HCT116 (cell line): Measurements from ENCODE around the gene NABP1. TPM values are rescaled to one million over a fixed set of nuclear protein-coding genes. Genes with fewer than 3 reads are reported as not detected.

ENCODE experiments used
- ATAC-seq: fragments of 200-7000 bp; cut with Tn5 transposase; 2 replicates; pipeline ENCODE4 v1.9.1; 2020; ENCODE audit warnings: mild to moderate bottlenecking, moderate library complexity
- BruUV-seq: library from RNA; stranded (reverse); fragments of 400-500 nt; replicated peaks from 2 replicates; lab custom pipeline; 2021; lab: Mats Ljungman, UMichigan
- CTCF ChIA-PET: fragments of 300-600 bp; sonication (Branson Sonifier 250); formaldehyde crosslinking; loops from one replicate; lab custom pipeline; 2021; ENCODE audit warnings: antibody characterized with exemption; lab: Charles Lee
- POLR2A ChIA-PET: fragments of 300-600, 350-600 bp; sonication (Branson Sonifier 250); formaldehyde crosslinking; loops from one replicate; lab custom pipeline; 2021; ENCODE audit warnings: antibody characterized with exemption; lab: Charles Lee
- RAD21 ChIA-PET, 2 experiments: fragments of 300-600 bp; sonication (Branson Sonifier 250); formaldehyde crosslinking; loops; one replicate each; lab custom pipeline; 2023; ENCODE audit warnings: low total read pairs in 2 of 2; ENCODE audit not compliant: uncharacterized antibody in 2 of 2, unreplicated experiment in 2 of 2, low non-redundant PET in 1 of 2; lab: Charles Lee
- DNase-seq: peaks from one replicate; pipeline ENCODE4 v3.0.0-alpha.2; 2010; ENCODE audit warnings: low read depth, low spot score
- H2AFZ ChIP-seq: fragments of 200-600 bp; shearing (Covaris generic), sonication (generic); 2 replicates; pipeline ENCODE4 v1.6.1; 2017; ENCODE audit warnings: low read depth, mixed run types, mixed read lengths, antibody characterized with exemption, low read length; ENCODE audit not compliant: poor library complexity, severe bottlenecking
- H3K27ac ChIP-seq: 2 replicates; pipeline ENCODE4 v1.5.1; 2012; ENCODE audit warnings: low read depth, low read length
- H3K27me3 ChIP-seq: fragments of 200-600 bp; sonication (generic); 2 replicates; pipeline ENCODE4 v1.6.1; 2016; ENCODE audit warnings: mixed run types, low read length, mixed read lengths; ENCODE audit not compliant: insufficient read depth
- H3K36me3 ChIP-seq, 2 experiments: fragments of 200-500 bp in 1 of 2; fragments of 200-600 bp in 1 of 2; sonication (Bioruptor generic) in 1 of 2; sonication (generic) in 1 of 2; 2 replicates each; pipeline versions ENCODE4 v1.5.1 to v1.6.1; 2014 to 2016; ENCODE audit warnings: low read length in 2 of 2, inconsistent platforms in 1 of 2, mixed read lengths in 1 of 2, mixed run types in 1 of 2; ENCODE audit not compliant: insufficient read depth in 2 of 2, control insufficient read depth in 1 of 2
- H3K4me1 ChIP-seq, 2 experiments: fragments of 200-600 bp in 1 of 2; sonication (generic) in 1 of 2; 2 replicates each; pipeline versions ENCODE4 v1.5.1 to v1.6.1; 2012 to 2017; ENCODE audit warnings: low read length in 2 of 2, inconsistent platforms in 1 of 2, mild to moderate bottlenecking in 1 of 2, mixed read lengths in 1 of 2, mixed run types in 1 of 2, moderate library complexity in 1 of 2; ENCODE audit not compliant: insufficient read depth in 2 of 2, control insufficient read depth in 1 of 2
- H3K4me2 ChIP-seq: fragments of 200-600 bp; sonication (generic); 2 replicates; pipeline ENCODE4 v1.6.1; 2017; ENCODE audit warnings: mixed run types, low read length, mixed read lengths
- H3K4me3 ChIP-seq, 2 experiments: fragments of 200-600 bp in 1 of 2; sonication (generic) in 1 of 2; replicated peaks in 1 of 2; 2 replicates each; pipeline ENCODE4 v1.5.1; 2011 to 2016; ENCODE audit warnings: low read length in 2 of 2, control low read depth in 1 of 2, low read depth in 1 of 2, mild to moderate bottlenecking in 1 of 2, mixed read lengths in 1 of 2, mixed run types in 1 of 2
- H3K79me2 ChIP-seq: fragments of 200-600 bp; sonication (generic); 2 replicates; pipeline ENCODE4 v1.6.1; 2017; ENCODE audit warnings: mild to moderate bottlenecking, mixed run types, low read length, moderate library complexity, mixed read lengths; ENCODE audit not compliant: insufficient read depth
- H3K9ac ChIP-seq: fragments of 200-600 bp; sonication (generic); 2 replicates; pipeline ENCODE4 v1.6.1; 2016; ENCODE audit warnings: low read length, mixed read lengths
- H3K9me2 ChIP-seq: fragments of 200-600 bp; sonication (generic), shearing (Covaris generic); 2 replicates; pipeline ENCODE4 v1.6.1; 2017; ENCODE audit warnings: mixed run types, mild to moderate bottlenecking, moderate library complexity; ENCODE audit not compliant: insufficient read depth
- H3K9me3 ChIP-seq, 2 experiments: fragments of 200-500 bp in 1 of 2; fragments of 200-600 bp in 1 of 2; sonication (Bioruptor generic) in 1 of 2; sonication (generic) in 1 of 2; 2 replicates each; pipeline ENCODE4 v1.6.1; 2014 to 2017; ENCODE audit warnings: low read length in 2 of 2, mixed read lengths in 2 of 2, inconsistent platforms in 1 of 2, low read depth in 1 of 2, mild to moderate bottlenecking in 1 of 2, mixed run types in 1 of 2, moderate library complexity in 1 of 2; ENCODE audit not compliant: control insufficient read depth in 1 of 2, insufficient read depth in 1 of 2
- H4K20me1 ChIP-seq: fragments of 200-600 bp; sonication (generic), shearing (Covaris generic); 2 replicates; pipeline ENCODE4 v1.6.1; 2017; ENCODE audit warnings: mixed run types, mild to moderate bottlenecking, moderate library complexity; ENCODE audit not compliant: insufficient read depth
- CBX3 ChIP-seq: IDR thresholded peaks from 2 replicates; pipeline ENCODE4 v1.6.1; 2012; ENCODE audit warnings: low read depth
- EGR1 ChIP-seq: IDR thresholded peaks from 2 replicates; pipeline ENCODE4 v1.6.1; 2012; ENCODE audit warnings: low read depth
- ELF1 ChIP-seq: IDR thresholded peaks from 2 replicates; pipeline ENCODE4 v1.6.1; 2012; ENCODE audit warnings: low read depth, borderline replicate concordance
- EZH2 ChIP-seq: fragments of 200-600 bp; sonication (generic); IDR thresholded peaks from 2 replicates; pipeline ENCODE4 v1.6.1; 2017; ENCODE audit warnings: antibody characterized with exemption, mixed run types
- EZH2phosphoT487 ChIP-seq: fragments of 200-600 bp; IDR thresholded peaks from 2 replicates; pipeline ENCODE4 v1.6.1; 2018; ENCODE audit warnings: antibody characterized with exemption, borderline replicate concordance
- FOSL1 ChIP-seq: IDR thresholded peaks from 2 replicates; pipeline ENCODE4 v1.6.1; 2012; ENCODE audit warnings: low read depth
- JUND ChIP-seq: IDR thresholded peaks from 2 replicates; pipeline ENCODE4 v1.6.1; 2012
- RAD21 ChIP-seq: IDR thresholded peaks from 2 replicates; pipeline ENCODE4 v1.6.1; 2012; ENCODE audit warnings: low read depth, mild to moderate bottlenecking
- REST ChIP-seq: IDR thresholded peaks from 2 replicates; pipeline ENCODE4 v1.6.1; 2012; ENCODE audit warnings: low read depth
- SIN3A ChIP-seq: IDR thresholded peaks from 2 replicates; pipeline ENCODE4 v1.6.1; 2012; ENCODE audit warnings: low read depth
- SRF ChIP-seq: IDR thresholded peaks from 2 replicates; pipeline ENCODE4 v1.6.1; 2012; ENCODE audit warnings: low read depth
- TCF7L2 ChIP-seq: IDR thresholded peaks from 2 replicates; pipeline ENCODE4 v1.7.0; 2011; ENCODE audit warnings: borderline replicate concordance, inconsistent platforms; ENCODE audit not compliant: insufficient read depth, insufficient read length; ENCODE audit errors: extremely low read depth
- YY1 ChIP-seq: IDR thresholded peaks from 2 replicates; pipeline ENCODE4 v1.6.1; 2011; ENCODE audit warnings: low read length, low read depth, moderate library complexity, mild to moderate bottlenecking; ENCODE audit not compliant: insufficient replicate concordance; ENCODE audit errors: extremely low read depth
- ZBTB33 ChIP-seq: IDR thresholded peaks from 2 replicates; pipeline ENCODE4 v1.6.1; 2011; ENCODE audit warnings: mild to moderate bottlenecking, low read length, moderate library complexity; ENCODE audit not compliant: insufficient replicate concordance; ENCODE audit errors: extremely low read depth
- ZFX ChIP-seq: fragments of 450-650 bp; IDR thresholded peaks from 2 replicates; pipeline ENCODE4 v1.6.1; 2017
- ZNF274 ChIP-seq: fragments of 200-500 bp; sonication (Bioruptor generic); IDR thresholded peaks from 2 replicates; pipeline ENCODE4 v1.6.1; 2014; ENCODE audit warnings: mild to moderate bottlenecking, low read depth, low read length, inconsistent platforms
- intact Hi-C: fragments of 100-400 bp; cut with micrococcal nuclease; formaldehyde crosslinking; loops from 2 replicates; pipeline ENCODE4 v1.10.0; 2022
- total RNA-seq: library from RNA; stranded (reverse); gene quantifications from one replicate; pipeline ENCODE4 v1.2.1, GENCODE V29; 2021; ENCODE audit not compliant: unreplicated experiment

Gene NABP1
- total RNA-seq, 1 experiment from 2014 or later, result 39.3 TPM

GRCh38 chr2:191696001-191696400 lies 18.1 kb downstream of the NABP1 start:
- TF ChIP-seq ELF1 (no peak), FOSL1 (no peak), ZFX (no peak), EZH2 (no peak), ZBTB33 (no peak), RAD21 (no peak), EZH2phosphoT487 (no peak), TCF7L2 (no peak), CBX3 (no peak), REST (no peak), YY1 (no peak), JUND (no peak), SIN3A (no peak), ZNF274 (no peak), SRF (no peak), EGR1 (no peak)
- DNase-seq (no peak), ATAC-seq (no peak)
- no peak overlapping the region for H3K4me2 ChIP-seq
- H3K4me3 ChIP-seq, result no peak overlapping the region
- H3K9ac ChIP-seq, result no peak overlapping the region
- no peak overlapping the region for H3K27ac ChIP-seq
- BruUV-seq, result no TSS peak
- H3K9me3 ChIP-seq, result no peaks in the 10 kb centered on the region
- CTCF ChIA-PET, result interaction anchor here (0.6 kb wide), 1 partner anchor 130 kb away, joined by 3 read pairs; no protein-coding TSS in a partner anchor
- H3K79me2 ChIP-seq, result no peaks in the 10 kb centered on the region
- H3K36me3 ChIP-seq, result no peaks in the 10 kb centered on the region
- intact Hi-C loops, result no loop called here
- peaks cover 2 to 3% of the 10 kb centered on the region in 2 experiments; a peak in 1 of 4 replicates for H3K4me1 ChIP-seq
- RAD21 ChIA-PET, result no interaction called here
- H3K27me3 ChIP-seq, result no peaks in the 10 kb centered on the region
- POLR2A ChIA-PET, result no interaction called here
- H4K20me1 ChIP-seq, result no peaks in the 10 kb centered on the region
- H3K9me2 ChIP-seq, result no peaks in the 10 kb centered on the region
- no peak overlapping the region for H2AFZ ChIP-seq
